GM19438 (cell line): ENCODE results near the gene RHOG.
A peak's percentile ranks its signal among the peaks of the same experiment; 100 is the strongest.
"Not testable (repeated sequence)": the region's sequence is repeated elsewhere in the genome, so short reads cannot be mapped to it uniquely, and the experiment has no call there.

Source experiments
- ATAC-seq: cut with Tn5 transposase; IDR thresholded peaks from one replicate; pipeline ENCODE4 v1.9.1; 2021; ENCODE audit warnings: low read depth; ENCODE audit not compliant: unreplicated experiment

RHOG gene

GRCh38 chr11:3810951-3811350 lies 29.8 kb downstream of the RHOG start:
- no peak for ATAC-seq

GRCh38 chr11:3810446-3810845 lies 30.3 kb downstream of the RHOG start:
- ATAC-seq, result no peak

GRCh38 chr11:3809624-3809928 lies 31.2 kb downstream of the RHOG start:
- no peak for ATAC-seq

GRCh38 chr11:3808861-3809623 lies 31.7 kb downstream of the RHOG start:
- peak; percentile 72 for ATAC-seq

GRCh38 chr11:3807909-3808860 lies 32.6 kb downstream of the RHOG start, which contains the start of gene PGAP2:
Gene PGAP2, plus strand, starts transcription at chr11:3808560. Its CDS starts 2,700 bp downstream, at chr11:3811260.
- peak; percentile 79 for ATAC-seq

- no peak for ATAC-seq
These were observed 36.8 kb downstream of the RHOG start for GRCh38 chr11:3803726-3804495.

GRCh38 chr11:3802011-3802790 lies 38.6 kb downstream of the RHOG start:
- ATAC-seq, result no peak

GRCh38 chr11:3799873-3800272 lies 40.9 kb downstream of the RHOG start:
- no peak for ATAC-seq

- ATAC-seq, result no peak
These were observed 41.6 kb downstream of the RHOG start for GRCh38 chr11:3799143-3799542.

- peak; percentile 88 for ATAC-seq
These were observed 43.2 kb downstream of the RHOG start, which contains the start of gene NUP98 for GRCh38 chr11:3797329-3798090. Gene NUP98, minus strand, starts transcription at chr11:3797554. Its CDS starts 15,437 bp downstream, at chr11:3782117.

- ATAC-seq, result peak; percentile 37
These were observed 43.9 kb downstream of the RHOG start for GRCh38 chr11:3796801-3797328.

- ATAC-seq, result no peak
These were observed 44.4 kb downstream of the RHOG start for GRCh38 chr11:3796346-3796745.

GRCh38 chr11:3796002-3796311 lies 44.8 kb downstream of the RHOG start:
- ATAC-seq, result no peak

GRCh38 chr11:3795131-3796001 lies 45.4 kb downstream of the RHOG start:
- ATAC-seq, result no peak

GRCh38 chr11:3794387-3794786 lies 46.4 kb downstream of the RHOG start:
- ATAC-seq, result not testable (repeated sequence)

GRCh38 chr11:3786781-3787428 lies 53.9 kb downstream of the RHOG start:
- ATAC-seq, result no peak

- no peak for ATAC-seq
These were observed 57.1 kb downstream of the RHOG start for GRCh38 chr11:3783611-3784010.

- ATAC-seq, result no peak
These were observed 57.8 kb downstream of the RHOG start for GRCh38 chr11:3782963-3783362.
